HG02588 (cell line): ENCODE measurements around the gene SPOCK2.

ENCODE experiments used
- ATAC-seq: cut with Tn5 transposase; IDR thresholded peaks from one replicate; pipeline ENCODE4 v1.9.1; 2021; ENCODE audit warnings: mild to moderate bottlenecking, moderate library complexity; ENCODE audit not compliant: unreplicated experiment

Gene SPOCK2

GRCh38 chr10:72013202-72013945 is 75.0 kb downstream of the SPOCK2 start:
- no peak for ATAC-seq

- ATAC-seq: no peak
Measured at GRCh38 chr10:72012796-72013195, 75.6 kb downstream of the SPOCK2 start.

GRCh38 chr10:72011976-72012512 is 76.3 kb downstream of the SPOCK2 start:
- no peak for ATAC-seq

- ATAC-seq: no peak
Measured at GRCh38 chr10:72011468-72011867, 76.9 kb downstream of the SPOCK2 start.

- no peak for ATAC-seq
Measured at GRCh38 chr10:72011016-72011415, 77.3 kb downstream of the SPOCK2 start.

GRCh38 chr10:72010234-72010973 is 77.9 kb downstream of the SPOCK2 start:
- no peak for ATAC-seq

- ATAC-seq: no peak
Measured at GRCh38 chr10:72009425-72010081, 78.8 kb downstream of the SPOCK2 start.

- no peak for ATAC-seq
Measured at GRCh38 chr10:72009051-72009424, 79.3 kb downstream of the SPOCK2 start.
